ENCODE data around the gene TMEM200B. TPM values are rescaled to one million over a fixed set of nuclear protein-coding genes. Genes with fewer than 3 reads are reported as not detected.

The TMEM200B gene
- total RNA-seq, 1 experiment from 2014 or later, result 12.6 TPM

DNA sequence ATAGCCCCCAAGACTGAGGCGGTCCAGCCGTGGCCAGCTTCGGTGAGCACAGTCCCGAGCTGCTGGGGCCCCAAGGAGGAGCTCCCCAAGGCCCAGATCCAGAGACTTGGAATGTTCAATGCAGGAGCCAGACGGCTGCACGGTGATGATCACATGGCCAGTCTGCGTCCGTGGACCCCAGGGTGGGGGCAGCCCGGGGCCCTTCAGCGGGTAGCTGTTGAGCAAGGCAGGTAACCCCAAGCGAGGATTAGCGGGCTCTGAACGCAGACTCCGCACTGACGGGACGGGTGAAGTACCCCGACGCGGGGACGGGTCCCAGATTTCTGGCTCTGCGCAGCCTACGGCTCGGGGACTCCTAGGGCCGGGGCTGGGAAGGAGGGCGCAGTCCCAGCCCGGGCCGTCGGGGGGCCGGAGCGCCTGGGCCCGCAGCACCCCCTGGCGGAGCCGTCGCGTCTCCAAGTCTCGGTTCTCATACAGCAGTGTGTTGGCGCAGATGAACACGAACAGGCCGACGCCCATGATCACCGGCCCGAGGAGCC lies 2.7 kb downstream of the TMEM200B start:
- no peak overlapping the region for H2AFZ ChIP-seq (ENCODE audit: low read length)
- H3K27ac ChIP-seq (ENCODE audit: insufficient read length, low read depth, low read length), result no peak overlapping the region
- H2AK5ac ChIP-seq (ENCODE audit: insufficient read length, low read length), result no peak overlapping the region
- no peak overlapping the region for H2BK12ac ChIP-seq (ENCODE audit: insufficient read length, low read depth, low read length)
- peak; percentile 85 for DNase-seq
- Mint-ChIP-seq H3K9me3 (no peaks in the 10 kb centered on the region), H3K36me3 (ENCODE audit: insufficient read depth in 1 of 3, low read depth in 3 of 3) (peaks cover 7 to 29% (median 20%) of the 10 kb centered on the region in 3 experiments), H3K27ac (no peak overlapping the region), H3K4me1 (peaks cover 9 to 10% of the 10 kb centered on the region in 2 experiments), H3K4me3 (peak overlapping the region in 1 of 2 experiments; percentile 44; a peak in 2 of 5 replicates), H3K27me3 (ENCODE audit: low read depth) (peaks cover 28% of the 10 kb centered on the region)
- H3K4me1 ChIP-seq (ENCODE audit: insufficient read depth, low read length), result peaks cover 2% of the 10 kb centered on the region; the same call in 1 of the 2 replicates
- TF ChIP-seq, protein P1, sequence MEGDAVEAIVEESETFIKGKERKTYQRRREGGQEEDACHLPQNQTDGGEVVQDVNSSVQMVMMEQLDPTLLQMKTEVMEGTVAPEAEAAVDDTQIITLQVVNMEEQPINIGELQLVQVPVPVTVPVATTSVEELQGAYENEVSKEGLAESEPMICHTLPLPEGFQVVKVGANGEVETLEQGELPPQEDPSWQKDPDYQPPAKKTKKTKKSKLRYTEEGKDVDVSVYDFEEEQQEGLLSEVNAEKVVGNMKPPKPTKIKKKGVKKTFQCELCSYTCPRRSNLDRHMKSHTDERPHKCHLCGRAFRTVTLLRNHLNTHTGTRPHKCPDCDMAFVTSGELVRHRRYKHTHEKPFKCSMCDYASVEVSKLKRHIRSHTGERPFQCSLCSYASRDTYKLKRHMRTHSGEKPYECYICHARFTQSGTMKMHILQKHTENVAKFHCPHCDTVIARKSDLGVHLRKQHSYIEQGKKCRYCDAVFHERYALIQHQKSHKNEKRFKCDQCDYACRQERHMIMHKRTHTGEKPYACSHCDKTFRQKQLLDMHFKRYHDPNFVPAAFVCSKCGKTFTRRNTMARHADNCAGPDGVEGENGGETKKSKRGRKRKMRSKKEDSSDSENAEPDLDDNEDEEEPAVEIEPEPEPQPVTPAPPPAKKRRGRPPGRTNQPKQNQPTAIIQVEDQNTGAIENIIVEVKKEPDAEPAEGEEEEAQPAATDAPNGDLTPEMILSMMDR (conservative IDR thresholded peaks at IDR 0.05), result peak; percentile 97
- H3K79me2 ChIP-seq (ENCODE audit: insufficient read depth, low read length), result no peaks in the 10 kb centered on the region
- no peak overlapping the region for H4K8ac ChIP-seq (replicated peaks; ENCODE audit: insufficient read length, low read depth, low read length)
- H3K27me3 ChIP-seq (ENCODE audit: insufficient read depth, low read length), result no peaks in the 10 kb centered on the region; the same call in 1 of the 2 replicates
- no peak overlapping the region for H2BK15ac ChIP-seq (ENCODE audit: low read depth, low read length)
- no peak overlapping the region for H4K5ac ChIP-seq (ENCODE audit: insufficient read length, low read depth, low read length)
- H3K23me2 ChIP-seq (ENCODE audit: insufficient read length, low read depth, low read length, poor library complexity, severe bottlenecking), result peaks cover 18% of the 10 kb centered on the region
- H4K91ac ChIP-seq (ENCODE audit: insufficient read length, low read depth, low read length), result no peak overlapping the region
- no peaks in the 10 kb centered on the region for H3K79me1 ChIP-seq (ENCODE audit: insufficient read depth, low read depth, low read length, poor library complexity, severe bottlenecking)
- peak overlapping the region; percentile 20 for H3K4me2 ChIP-seq (ENCODE audit: insufficient read depth, insufficient read length, low read length)
- no peak overlapping the region for H3K14ac ChIP-seq (ENCODE audit: insufficient read depth, low read length)
- H2BK120ac ChIP-seq (ENCODE audit: low read depth, low read length, poor library complexity, severe bottlenecking), result no peak overlapping the region
- no peak overlapping the region for H2BK20ac ChIP-seq (ENCODE audit: low read depth, low read length, poor library complexity, severe bottlenecking)
- H3K18ac ChIP-seq (ENCODE audit: insufficient read length, low read depth, low read length), result peak overlapping the region; percentile 16
- no peak overlapping the region for H3K56ac ChIP-seq (ENCODE audit: insufficient read length, low read depth, low read length)
- no peak overlapping the region for H2BK5ac ChIP-seq (ENCODE audit: insufficient read length, low read length)
- H3K4ac ChIP-seq (ENCODE audit: low read depth, low read length), result no peak overlapping the region
- H3K23ac ChIP-seq (ENCODE audit: insufficient read length, low read depth, low read length), result no peak overlapping the region
- no peak overlapping the region for H3K9ac ChIP-seq (ENCODE audit: extremely low read depth, insufficient read length, low read length)
- no CpG with 5 or more reads among the region's 42 CpGs for WGBS (ENCODE audit: extremely low coverage, insufficient read length, low lambda C conversion rate)
- peaks cover 2% of the 10 kb centered on the region for H4K20me1 ChIP-seq (ENCODE audit: control insufficient read depth, insufficient read depth, insufficient read length)
- no peaks in the 10 kb centered on the region for H3K9me3 ChIP-seq (ENCODE audit: control insufficient read depth, low read depth, low read length)
- H3T11ph ChIP-seq (ENCODE audit: low read length), result no peak overlapping the region
